Astrocyte of the hippocampus (primary cell): ENCODE data around the gene AOPEP.

Experiments used
- DNase-seq: peaks from one replicate; pipeline ENCODE4 v3.0.0; 2011; ENCODE audit warnings: low read depth, low spot score

AOPEP gene, protein sequence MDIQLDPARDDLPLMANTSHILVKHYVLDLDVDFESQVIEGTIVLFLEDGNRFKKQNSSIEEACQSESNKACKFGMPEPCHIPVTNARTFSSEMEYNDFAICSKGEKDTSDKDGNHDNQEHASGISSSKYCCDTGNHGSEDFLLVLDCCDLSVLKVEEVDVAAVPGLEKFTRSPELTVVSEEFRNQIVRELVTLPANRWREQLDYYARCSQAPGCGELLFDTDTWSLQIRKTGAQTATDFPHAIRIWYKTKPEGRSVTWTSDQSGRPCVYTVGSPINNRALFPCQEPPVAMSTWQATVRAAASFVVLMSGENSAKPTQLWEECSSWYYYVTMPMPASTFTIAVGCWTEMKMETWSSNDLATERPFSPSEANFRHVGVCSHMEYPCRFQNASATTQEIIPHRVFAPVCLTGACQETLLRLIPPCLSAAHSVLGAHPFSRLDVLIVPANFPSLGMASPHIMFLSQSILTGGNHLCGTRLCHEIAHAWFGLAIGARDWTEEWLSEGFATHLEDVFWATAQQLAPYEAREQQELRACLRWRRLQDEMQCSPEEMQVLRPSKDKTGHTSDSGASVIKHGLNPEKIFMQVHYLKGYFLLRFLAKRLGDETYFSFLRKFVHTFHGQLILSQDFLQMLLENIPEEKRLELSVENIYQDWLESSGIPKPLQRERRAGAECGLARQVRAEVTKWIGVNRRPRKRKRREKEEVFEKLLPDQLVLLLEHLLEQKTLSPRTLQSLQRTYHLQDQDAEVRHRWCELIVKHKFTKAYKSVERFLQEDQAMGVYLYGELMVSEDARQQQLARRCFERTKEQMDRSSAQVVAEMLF

DNA sequence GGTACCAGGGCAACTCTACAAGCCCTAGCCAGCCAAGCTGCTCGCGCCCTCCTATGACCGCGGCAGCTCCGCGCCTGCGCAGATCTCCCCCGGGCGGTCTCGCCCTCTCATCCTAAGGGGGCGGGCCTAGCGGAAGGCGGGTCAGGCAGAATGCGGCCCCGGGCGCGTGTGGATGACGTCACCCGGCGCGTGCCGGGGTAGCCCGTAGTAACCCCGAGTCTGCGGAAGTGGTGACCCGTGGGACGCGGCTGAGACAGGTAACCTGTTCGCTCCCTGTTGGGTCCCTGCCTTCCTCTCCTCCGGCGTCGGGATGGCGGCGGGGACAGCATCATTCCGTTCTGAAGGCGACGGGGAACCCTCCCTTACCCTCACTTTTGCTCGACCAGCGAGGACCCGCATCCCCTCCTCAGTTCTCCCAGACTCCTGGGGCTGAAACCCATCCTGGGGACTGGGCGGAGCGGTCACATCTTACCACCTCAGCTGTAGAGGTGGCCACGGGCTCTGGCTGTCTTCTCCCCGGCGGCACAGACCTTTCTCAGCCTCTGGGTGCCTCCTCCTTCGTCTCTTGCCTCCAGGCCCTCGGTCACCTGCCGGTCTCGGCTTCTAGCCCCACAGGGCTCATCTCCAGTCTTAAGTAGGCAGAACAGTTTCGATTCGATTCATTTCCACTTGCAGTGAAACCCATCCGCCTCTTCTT, at the start of gene AOPEP:
AOPEP (plus strand) TSS at position 205 of the 697 bp plus-strand sequence. CDS start 33,085 bp downstream, outside the sequence.
- peak; percentile 99 for DNase-seq

DNA sequence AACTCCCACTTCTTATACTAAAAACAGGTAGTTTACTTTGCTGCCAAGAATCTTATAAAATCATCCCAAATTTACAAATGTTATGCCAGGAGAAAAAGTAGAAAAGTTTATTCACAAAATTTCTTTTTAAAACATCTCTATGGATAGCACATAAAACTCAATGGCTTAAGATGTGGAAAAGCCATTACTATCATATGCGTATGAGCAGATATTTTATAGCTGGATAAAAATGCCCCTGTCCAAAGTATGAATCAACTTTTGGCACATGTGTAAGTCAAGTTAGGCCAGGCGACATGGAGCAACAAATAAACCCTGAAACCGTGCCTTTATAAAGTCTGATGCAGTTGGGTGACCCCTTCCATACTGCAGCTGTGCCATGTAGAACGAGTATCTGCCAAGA, 48.6 kb upstream of the AOPEP start:
- DNase-seq: no peak

DNA sequence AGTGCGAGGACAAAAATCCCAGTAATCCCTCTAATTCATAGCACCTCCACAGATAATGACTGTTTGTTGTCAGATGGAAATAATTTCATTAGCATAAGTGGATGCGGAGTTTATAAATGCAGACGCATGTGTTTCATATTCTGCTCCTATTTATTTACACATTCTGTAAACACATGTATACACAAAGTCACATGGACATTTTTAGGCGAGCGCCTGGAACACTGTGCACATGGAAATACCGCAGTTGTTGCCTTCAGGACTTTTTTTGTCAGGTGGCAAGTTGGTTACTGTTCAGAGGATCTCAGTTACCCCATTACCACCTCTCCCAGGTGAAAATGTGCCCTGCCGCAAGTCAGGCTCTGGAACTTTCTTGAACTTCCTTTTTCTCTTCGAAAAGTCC, 46.9 kb upstream of the AOPEP start:
- no peak for DNase-seq

DNA sequence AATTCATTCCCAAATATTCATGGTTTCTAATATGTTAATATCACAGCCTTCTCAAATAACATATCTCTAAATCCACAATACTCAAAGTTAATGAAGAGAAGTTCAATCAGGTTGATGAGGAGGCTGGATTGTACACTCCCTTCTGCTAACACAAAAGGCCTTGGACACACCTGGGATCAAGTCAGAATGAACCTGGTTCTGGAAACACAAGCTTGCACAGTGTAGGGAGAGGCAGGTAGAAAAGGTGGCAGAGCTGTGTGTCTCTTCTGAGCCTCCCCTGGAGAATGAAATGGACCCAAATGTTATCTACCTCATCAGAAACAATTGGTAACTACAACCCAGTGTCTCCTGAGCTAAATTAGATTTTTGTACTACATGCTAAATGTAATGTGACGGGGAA, 46.5 kb upstream of the AOPEP start:
- no peak for DNase-seq

DNA sequence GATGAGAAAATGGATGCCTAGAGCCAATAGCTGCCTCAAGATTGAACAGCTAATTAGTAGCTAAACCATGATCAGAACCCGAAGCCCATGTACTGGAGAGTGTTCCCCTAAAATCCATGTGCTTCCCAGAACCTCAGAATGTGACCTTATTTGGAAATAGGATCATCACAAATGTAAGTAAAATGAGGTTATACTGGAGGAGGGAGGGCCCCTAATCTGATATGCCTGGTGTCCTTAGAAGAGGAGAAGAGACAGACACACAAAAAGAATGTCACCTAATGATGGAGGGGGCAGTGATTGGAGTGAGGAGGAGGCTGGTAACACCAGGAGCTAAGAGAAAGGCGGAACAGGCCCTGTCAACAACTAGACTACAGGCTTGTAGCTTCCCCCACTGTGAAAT, 45.9 kb upstream of the AOPEP start:
- no peak for DNase-seq

DNA sequence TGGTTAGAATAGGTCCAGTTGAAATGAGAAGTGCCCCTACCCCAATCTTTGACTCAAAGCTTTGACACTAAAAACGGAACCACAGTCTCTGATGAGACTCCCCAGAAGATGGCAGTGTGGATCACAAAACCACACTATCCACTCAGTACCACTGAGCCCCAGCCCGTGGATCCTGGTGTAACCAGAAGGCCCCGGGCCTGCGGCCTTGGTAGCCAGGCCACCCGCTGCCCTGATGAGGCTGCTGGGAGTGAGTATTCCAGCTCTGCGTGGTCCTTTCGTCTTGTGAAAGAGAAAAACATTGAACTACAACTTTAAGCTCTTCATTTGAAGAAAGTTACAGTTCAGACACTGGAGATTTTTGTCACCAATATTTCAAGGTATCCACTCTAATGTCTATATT, 45.0 kb upstream of the AOPEP start:
- DNase-seq: peak; percentile 92

DNA sequence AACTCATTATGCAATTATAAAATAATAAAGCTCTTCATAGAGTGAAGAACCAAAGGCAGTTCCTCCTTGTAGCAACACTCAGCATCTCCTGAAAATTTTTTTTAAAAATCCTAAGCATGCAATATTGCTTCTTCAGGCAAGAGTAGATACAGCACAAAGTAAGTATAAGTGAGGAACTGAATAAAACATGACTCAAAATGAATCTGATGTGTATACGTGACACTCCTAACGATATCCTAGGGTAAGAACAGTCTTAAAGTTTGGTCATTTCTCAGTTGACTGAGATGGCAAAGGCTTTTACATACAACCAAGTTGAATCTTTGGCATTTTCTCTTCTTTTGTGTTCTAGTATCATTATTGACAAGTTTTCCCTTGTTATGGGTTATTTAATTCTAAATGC, 41.1 kb upstream of the AOPEP start:
- no peak for DNase-seq

DNA sequence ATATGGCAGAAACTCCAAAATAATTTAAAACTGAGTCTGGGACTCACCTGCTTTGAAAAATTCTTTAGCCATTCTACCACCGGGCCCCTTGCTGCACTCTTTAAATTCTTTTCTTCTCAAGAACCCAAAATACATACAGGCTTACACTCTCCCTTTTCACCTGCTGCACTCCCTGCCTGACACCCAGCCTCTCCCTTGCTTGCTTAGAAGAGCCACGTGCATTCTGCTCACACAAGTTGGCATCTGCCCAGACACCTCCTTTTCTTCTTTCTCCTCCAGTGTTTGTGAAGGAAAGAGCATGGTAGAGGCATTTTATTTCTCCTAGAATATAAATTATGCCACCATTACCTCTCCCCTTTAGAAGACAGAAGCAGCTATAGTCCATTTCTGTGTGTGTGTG, 39.0 kb upstream of the AOPEP start:
- DNase-seq: no peak

DNA sequence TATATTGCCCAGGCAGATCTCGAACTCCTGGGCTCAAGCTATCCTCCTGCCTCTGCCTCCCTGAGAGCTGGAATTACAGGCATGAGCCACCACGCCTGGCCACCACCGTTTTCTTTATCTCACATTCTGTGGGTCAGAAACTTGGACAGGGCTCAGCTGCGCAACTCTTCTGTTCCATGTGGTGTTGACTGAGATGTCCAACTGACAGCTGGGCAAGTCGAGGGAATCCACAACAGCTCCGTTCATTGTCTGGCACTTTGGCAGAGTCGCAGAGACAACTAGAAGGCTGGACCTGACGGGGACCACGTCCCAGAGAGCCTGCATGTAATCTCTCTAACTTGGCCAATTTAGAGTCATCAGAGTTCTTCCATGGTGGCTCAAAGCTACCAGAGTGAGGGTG, 36.2 kb upstream of the AOPEP start:
- DNase-seq: no peak

DNA sequence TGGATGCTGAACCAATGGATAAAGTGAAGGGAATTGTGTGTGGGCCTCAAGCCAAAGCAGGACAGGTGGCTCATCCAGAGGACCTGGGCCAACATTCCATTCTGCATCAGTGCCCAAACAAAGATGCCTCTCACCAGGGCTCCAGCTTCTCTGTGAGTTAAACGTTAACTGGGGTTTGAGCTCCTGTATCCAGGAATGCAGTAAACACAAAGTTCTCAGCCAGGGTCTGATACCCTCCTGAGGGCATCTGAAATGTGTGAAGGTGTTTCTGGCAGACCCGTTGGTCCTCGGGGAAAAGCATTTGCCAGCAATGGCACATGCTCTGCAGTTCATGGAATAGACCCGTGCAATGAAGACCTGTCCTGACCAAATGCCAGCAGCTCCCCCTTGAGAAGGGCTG, 33.9 kb upstream of the AOPEP start:
- peak; percentile 32 for DNase-seq

DNA sequence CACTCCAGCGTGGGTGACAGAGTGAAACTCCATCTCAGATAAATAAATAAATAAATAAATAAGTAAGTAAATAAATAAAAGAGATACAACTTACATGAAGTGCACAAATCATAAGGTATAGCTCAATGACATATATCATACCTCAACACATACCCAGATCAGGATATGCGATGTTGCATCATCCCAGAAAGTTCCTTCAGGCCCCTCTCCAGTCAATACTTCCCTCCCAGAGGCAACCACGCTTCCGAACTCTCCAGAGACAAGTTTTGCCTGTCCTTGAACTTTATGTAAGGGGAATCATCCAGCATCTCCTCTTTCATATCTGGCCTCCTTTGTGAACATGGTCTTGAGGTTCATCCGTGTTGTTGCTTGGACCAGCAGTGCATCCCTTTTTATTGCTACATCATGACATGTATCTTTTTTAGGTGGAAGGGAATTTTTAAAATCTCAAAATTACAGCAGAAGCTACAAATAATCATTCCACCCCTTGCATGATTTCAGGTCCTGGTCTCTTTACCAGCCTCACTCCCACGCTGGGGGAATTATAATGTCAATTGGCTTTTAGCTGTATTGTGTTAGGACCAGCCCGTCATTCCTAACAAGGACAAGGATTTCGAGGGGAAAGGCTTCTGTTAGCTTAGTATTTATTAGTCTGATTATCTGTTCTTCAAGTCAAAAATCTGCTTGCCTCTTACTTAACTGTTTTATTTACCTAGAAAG, 32.9 kb upstream of the AOPEP start:
- DNase-seq: no peak

DNA sequence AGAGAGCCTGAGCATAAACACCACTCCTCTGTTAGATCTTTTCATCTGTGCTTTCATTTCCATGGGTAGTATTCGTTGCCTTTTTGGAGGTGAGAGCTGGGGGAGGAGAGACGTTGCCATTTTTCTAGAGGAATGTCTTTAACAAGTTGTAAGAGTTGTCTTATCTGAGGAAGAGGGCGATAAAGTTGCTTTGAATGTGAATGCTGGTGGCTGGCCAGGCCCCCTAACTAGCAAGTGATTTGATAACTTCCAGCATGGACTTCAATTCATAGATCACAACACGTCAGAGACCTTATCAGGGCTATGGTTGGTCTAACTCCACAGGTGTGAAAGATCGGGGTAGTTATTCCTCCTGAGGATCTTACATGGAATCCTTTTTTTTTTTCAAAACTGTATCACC, 30.0 kb upstream of the AOPEP start:
- DNase-seq: no peak

DNA sequence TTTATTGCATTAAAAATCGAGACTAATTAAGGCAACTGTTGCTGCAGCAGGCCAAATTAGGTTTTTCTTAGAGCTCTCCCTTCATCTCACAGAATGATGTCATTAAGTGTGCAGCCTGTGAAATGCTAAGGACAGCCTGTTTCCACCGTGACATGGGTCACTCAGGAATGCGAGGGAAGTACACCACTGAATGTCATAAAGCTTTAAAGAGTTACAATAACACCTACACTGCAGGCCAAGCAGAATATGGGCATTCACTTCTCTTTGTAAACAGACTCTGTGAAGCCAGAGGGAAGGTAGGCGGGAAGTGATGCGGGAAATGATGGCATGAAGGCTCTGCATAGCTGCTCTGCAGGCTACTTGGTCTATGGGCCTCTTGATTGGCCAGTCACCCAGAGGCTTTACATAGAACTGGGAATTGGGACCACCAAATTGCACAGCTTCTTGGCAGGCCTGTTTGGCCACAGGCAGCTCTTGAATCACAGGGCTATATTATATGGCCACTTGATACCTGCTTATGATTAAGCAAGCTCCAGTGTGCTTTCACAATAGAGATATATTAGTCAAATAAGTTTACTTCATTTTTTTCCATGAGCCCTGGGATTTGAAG, 28.4 kb upstream of the AOPEP start:
- DNase-seq: peak; percentile 93

DNA sequence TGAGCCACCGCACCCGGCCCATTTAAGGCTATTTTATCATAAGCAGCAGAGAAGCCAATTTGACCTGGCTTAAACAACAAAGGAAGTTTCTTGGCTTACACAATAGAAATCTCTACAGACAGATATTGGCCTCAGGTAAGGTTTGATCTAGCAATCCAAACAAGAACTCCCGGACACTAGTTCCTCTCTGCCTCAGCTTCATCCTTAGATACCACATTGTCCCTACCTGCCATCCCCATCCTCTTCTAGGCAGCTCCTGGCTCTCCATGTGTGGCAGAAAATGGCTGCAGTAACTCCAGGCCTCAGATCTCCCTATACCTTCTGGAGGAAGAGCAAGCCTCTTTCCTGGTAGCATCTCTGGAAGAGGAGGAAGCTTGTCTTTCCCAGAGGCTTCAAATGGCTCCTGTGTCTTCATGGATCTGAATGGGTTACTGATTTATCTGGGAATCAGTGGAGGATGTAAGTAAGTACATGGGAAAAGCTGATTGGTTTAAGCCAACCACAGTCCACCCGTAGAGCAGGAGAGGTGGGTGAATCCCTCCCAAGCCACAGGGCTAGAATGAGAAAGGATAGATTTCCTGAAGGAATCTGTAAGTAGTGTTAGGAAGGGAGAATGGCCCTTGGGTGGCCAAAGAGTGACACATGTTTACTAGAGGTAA, 26.7 kb upstream of the AOPEP start:
- no peak for DNase-seq

DNA sequence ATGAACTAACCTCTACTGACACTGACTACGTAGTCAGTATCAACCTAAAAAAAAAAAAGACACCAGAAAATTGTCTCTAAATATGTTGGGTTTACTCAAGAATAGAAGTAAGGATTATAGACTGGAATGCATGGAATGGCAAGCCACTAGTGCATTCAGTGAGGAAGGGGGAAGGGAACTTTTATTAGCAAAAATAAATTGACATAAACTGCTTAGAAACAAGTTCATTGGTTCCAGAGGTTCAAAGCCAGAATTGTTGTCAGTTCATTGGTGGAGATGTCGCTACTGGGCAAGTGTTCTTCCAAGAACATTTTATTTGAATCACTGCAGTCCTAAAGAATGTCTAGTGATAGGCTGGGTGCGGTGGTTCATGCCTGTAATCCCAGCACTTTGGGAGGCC, 26.1 kb upstream of the AOPEP start:
- peak; percentile 44 for DNase-seq

DNA sequence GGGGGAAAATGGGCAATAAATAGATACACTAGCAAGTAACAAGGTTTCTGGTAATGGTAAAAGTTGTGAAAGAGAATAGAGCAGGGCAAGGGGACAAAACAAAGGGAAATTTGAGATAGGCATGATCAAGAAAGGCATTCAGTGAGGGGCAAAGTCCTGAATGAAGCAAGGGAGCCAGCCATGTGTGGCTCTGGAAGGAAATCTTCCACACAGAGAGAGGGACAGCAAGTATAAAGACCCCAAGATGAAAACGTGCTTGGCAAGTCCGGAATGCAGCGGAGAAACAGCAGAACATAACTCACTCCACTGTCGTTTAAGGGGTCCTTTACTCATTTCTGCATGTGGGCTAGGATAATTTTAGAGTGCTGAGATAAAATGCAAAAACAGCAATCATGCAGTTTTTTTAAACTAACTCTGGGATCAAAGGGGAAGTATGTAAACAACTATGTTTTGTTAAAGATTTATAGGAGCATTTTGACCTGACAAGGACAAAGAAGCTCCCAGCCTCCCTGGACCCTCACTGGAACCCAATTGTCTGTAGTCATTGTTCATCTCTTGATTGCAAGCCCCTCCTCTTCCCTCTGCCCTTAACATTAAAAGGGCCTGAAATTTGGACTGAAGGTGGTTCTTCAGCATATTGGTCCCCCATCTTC, 22.9 kb upstream of the AOPEP start:
- DNase-seq: no peak

DNA sequence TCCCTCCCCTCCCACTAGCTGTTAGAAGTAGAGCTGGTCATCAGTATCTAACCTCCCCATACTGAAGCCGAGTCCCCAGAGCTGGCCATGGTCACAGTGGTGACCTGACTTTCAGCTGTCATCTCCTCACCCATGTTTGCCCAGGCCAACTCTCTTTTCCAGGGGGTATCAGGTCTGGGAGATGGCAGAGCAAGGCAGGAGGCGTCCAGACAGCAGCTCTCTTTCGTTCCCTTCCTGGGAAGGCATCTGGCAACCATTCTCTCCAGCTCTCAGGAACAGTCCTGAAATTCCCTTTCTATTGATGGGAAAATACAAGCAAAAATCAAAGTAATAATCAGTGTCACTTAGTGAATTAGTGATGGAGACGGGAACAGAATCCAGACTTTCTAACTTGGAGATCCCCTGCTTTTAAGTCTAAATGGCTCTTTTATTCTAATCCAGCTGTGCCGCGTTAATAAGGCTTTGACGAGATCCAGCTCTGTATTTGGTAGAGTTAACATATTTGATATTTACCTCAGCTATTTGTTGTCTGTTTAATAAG, 21.3 kb upstream of the AOPEP start:
- no peak for DNase-seq

DNA sequence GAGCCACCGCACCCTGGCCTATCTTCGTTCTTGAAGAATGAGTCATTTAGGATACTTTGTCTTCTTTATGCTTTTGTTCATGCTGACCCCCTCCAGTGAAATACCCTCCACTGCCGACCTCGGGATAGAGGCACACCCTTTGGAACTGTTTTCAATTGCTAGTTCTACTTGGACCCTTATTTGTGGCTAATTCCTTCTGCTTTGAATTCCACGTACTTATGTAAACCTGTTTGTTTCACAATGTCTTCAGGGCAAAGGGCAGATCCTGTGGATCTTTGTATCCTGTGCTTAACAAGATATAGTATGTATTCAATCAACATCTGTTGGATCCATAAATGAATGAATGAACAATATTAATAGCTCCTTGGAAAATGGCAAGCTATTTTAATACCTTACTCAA, 19.6 kb upstream of the AOPEP start:
- DNase-seq: no peak

DNA sequence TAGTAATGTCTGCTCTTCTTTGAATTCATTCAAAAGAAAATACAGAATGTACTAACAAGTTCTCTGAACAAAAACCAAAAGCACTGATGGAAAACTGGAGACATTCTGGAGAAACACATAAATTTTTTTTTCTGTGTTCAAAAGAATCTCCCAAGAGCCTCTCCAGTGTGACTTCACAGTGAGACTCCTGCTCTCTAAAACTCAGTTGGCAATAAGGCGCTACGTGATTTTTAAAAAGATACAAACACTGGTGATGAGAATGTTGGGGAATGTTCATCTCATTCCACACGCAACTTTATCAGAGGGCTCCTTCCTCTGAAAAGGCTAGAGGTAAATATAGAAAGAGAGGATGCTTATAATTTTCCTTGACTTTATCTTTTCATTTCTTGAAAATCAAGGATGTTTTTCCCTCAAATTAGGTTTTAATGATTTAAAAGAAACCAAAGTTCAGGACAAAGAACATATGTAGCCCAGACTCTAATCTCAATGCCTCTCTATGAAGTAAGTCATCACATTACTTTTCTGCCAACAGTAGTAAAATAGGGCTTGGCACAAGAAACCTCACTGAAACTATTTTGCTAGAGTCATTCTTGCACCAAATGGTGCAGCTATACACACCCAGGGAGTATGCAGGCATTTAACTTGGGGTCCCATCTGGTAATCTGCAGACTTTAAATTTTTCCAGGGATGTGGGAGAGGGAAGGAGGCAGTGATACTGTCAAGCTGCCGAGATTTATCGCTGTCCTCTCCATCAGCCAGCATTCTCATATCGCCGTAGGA, 12.9 kb upstream of the AOPEP start:
- DNase-seq: no peak
